ENCODE measurements around the gene BLVRB. TPM values are rescaled to one million over a fixed set of nuclear protein-coding genes. Genes with fewer than 3 reads are reported as not detected.

BLVRB gene
- total RNA-seq, 1 experiment from 2014 or later, result 113 TPM

GRCh38 chr19:40453151-40453735 is 12.3 kb downstream of the BLVRB start:
- Histone ChIP-seq H2AFZ (ENCODE audit: low read depth, low read length, poor library complexity, severe bottlenecking) (no peak overlapping the region), H4K20me1 (ENCODE audit: insufficient read depth) (no peaks in the 10 kb centered on the region), H3K79me2 (ENCODE audit: insufficient read depth, low read length) (no peaks in the 10 kb centered on the region), H3K9ac (ENCODE audit: low read length) (no peak overlapping the region), H3K27me3 (ENCODE audit: insufficient read depth, low read length) (no peaks in the 10 kb centered on the region), H3K36me3 (ENCODE audit: control insufficient read depth in 1 of 2, insufficient read depth in 2 of 2, low read length in 2 of 2) (peaks cover 7 to 11% of the 10 kb centered on the region in 2 experiments), H3K4me2 (ENCODE audit: low read length) (no peak overlapping the region), H3K9me3 (ENCODE audit: control insufficient read depth in 1 of 2, insufficient read depth in 1 of 2, low read depth in 1 of 2, low read length in 2 of 2) (no peaks in the 10 kb centered on the region), H3K27ac (ENCODE audit: low read depth, low read length) (no peak overlapping the region), H3K9me2 (ENCODE audit: insufficient read depth) (no peaks in the 10 kb centered on the region), H3K4me3 (replicated peaks in 1 of 2; ENCODE audit: low read depth in 1 of 2, low read length in 2 of 2) (no peak overlapping the region), H3K4me1 (ENCODE audit: control insufficient read depth in 1 of 2, insufficient read depth in 2 of 2, low read length in 2 of 2) (peaks cover 5 to 7% of the 10 kb centered on the region in 2 experiments; a peak in 3 of 4 replicates)
- DNase-seq (ENCODE audit: low read depth, low spot score) (no peak), ATAC-seq (no peak)
- POLR2A ChIA-PET, result interaction anchor here (2.0 to 2.7 kb wide), 2 partner anchors 10 to 11 kb away, joined by 8 to 19 read pairs; partner anchors contain the start of genes BLVRB and SERTAD3
- RAD21 ChIA-PET (ENCODE audit: low non-redundant PET in 1 of 2, low total read pairs in 2 of 2, uncharacterized antibody in 2 of 2, unreplicated experiment in 2 of 2), result interaction anchor here in 1 of 2 experiments (0.9 kb wide), 1 partner anchor 11 kb away, joined by 4 read pairs; no protein-coding TSS in a partner anchor
- no peak for TF ChIP-seq SP1 (IDR thresholded peaks at IDR 0.05; ENCODE audit: low read depth)
- no peak for TF ChIP-seq CBX3 (IDR thresholded peaks at IDR 0.05; ENCODE audit: low read depth)
- TF ChIP-seq ZBTB33 (IDR thresholded peaks at IDR 0.05; ENCODE audit: extremely low read depth, insufficient replicate concordance, low read length), result no peak
- TF ChIP-seq RAD21 (IDR thresholded peaks at IDR 0.05; ENCODE audit: low read depth), result no peak
- TF ChIP-seq JUND (IDR thresholded peaks at IDR 0.05), result no peak
- no peak for TF ChIP-seq TCF7L2 (IDR thresholded peaks at IDR 0.05; ENCODE audit: borderline replicate concordance, extremely low read depth, insufficient read depth, insufficient read length)
- no peak for TF ChIP-seq POLR2A (IDR thresholded peaks at IDR 0.05; ENCODE audit: borderline replicate concordance, extremely low read depth, insufficient read depth, insufficient read length)
- TF ChIP-seq FOSL1 (IDR thresholded peaks at IDR 0.05; ENCODE audit: low read depth), result no peak
- TF ChIP-seq SRF (IDR thresholded peaks at IDR 0.05; ENCODE audit: low read depth), result no peak
- no peak for TF ChIP-seq CTCF (IDR thresholded peaks at IDR 0.05 in 2 of 3, conservative IDR thresholded peaks at IDR 0.05 in 1 of 3; ENCODE audit: borderline replicate concordance in 1 of 3, insufficient read depth in 1 of 3, low read depth in 2 of 3, low read length in 2 of 3)
- TF ChIP-seq CEBPB (IDR thresholded peaks at IDR 0.05; ENCODE audit: low read depth), result no peak
- no peak for TF ChIP-seq MAX (IDR thresholded peaks at IDR 0.05)
- no peak for TF ChIP-seq EZH2phosphoT487 (IDR thresholded peaks at IDR 0.05; ENCODE audit: borderline replicate concordance)
- no peak for TF ChIP-seq ATF3 (IDR thresholded peaks at IDR 0.05)
- no peak for TF ChIP-seq ZFX (IDR thresholded peaks at IDR 0.05)
- no peak for TF ChIP-seq EGR1 (IDR thresholded peaks at IDR 0.05; ENCODE audit: low read depth)
- TF ChIP-seq EZH2 (IDR thresholded peaks at IDR 0.05), result no peak
- no peak for TF ChIP-seq POLR2AphosphoS5 (IDR thresholded peaks at IDR 0.05; ENCODE audit: low read depth, low read length)
- TF ChIP-seq SIN3A (IDR thresholded peaks at IDR 0.05; ENCODE audit: low read depth), result no peak
- BruUV-seq (replicated peaks), result no TSS peak
- intact Hi-C loops (cut with micrococcal nuclease), result no loop called here
- CTCF ChIA-PET, result interaction anchor here (1.3 kb wide), 1 partner anchor 11 kb away, joined by 4 read pairs; no protein-coding TSS in a partner anchor
